ENCODE results near the gene WRAP73. TPM values are rescaled to one million over a fixed set of nuclear protein-coding genes. Genes with fewer than 3 reads are reported as not detected.

Gene WRAP73
- 13.8 TPM for polyA plus RNA-seq (2013, experiment 1 of 2)
- 13.7 TPM for polyA plus RNA-seq (2013, experiment 2 of 2)

- no peak within 1 kb of the TSS for H3K4ac ChIP-seq (ENCODE audit: low read depth, low read length)
- H3K79me2 ChIP-seq (ENCODE audit: control insufficient read depth, insufficient read depth, low read length): no peaks in the 10 kb centered on the region
- H4K5ac ChIP-seq (ENCODE audit: low read length): no peak within 1 kb of the TSS
- no peak within 1 kb of the TSS for H2BK15ac ChIP-seq (replicated peaks; ENCODE audit: low read depth)
- H3K56ac ChIP-seq (ENCODE audit: low read length): peak within 1 kb of the TSS; percentile 92
- H3K23ac ChIP-seq (ENCODE audit: low read length): peak within 1 kb of the TSS; percentile 66
- WGBS (ENCODE audit: extremely low coverage, insufficient coverage, low lambda C conversion rate): no CpG with 5 or more reads among the region's 60 CpGs
- H3K9ac ChIP-seq (ENCODE audit: low read length): peak within 1 kb of the TSS; percentile 81
- no peak within 1 kb of the TSS for H2BK5ac ChIP-seq (ENCODE audit: low read length)
- H2BK120ac ChIP-seq (ENCODE audit: low read depth, low read length): no peak within 1 kb of the TSS
- H3K79me1 ChIP-seq (ENCODE audit: low read length): peaks cover 4% of the 10 kb centered on the region
- H3K18ac ChIP-seq (ENCODE audit: low read length): no peak within 1 kb of the TSS
- peak within 1 kb of the TSS; percentile 66 for H3K4me2 ChIP-seq (ENCODE audit: low read length)
- no peak within 1 kb of the TSS for H3K27ac ChIP-seq (ENCODE audit: low read depth, low read length)
- H2AK5ac ChIP-seq (ENCODE audit: low read length): no peak within 1 kb of the TSS
- H3K4me1 ChIP-seq (ENCODE audit: control insufficient read depth, low read depth, low read length): no peaks in the 10 kb centered on the region
- peak; percentile 96 for DNase-seq
- H4K8ac ChIP-seq (ENCODE audit: low read depth, low read length): no peak within 1 kb of the TSS
- H3K36me3 ChIP-seq (ENCODE audit: control insufficient read depth, insufficient read depth, low read length): no peaks in the 10 kb centered on the region
- H3K4me3 ChIP-seq (ENCODE audit: low read length): peak within 1 kb of the TSS; percentile 86
- H3K27me3 ChIP-seq (ENCODE audit: insufficient read depth, low read length, poor library complexity): peaks cover 41% of the 10 kb centered on the region
Measured at GRCh38 chr1:3649342-3650247, at the start of gene WRAP73. WRAP73 (minus strand) TSS chr1:3650103; CDS start chr1:3649999, 104 bp downstream.

GRCh38 chr1:3699596-3699995 lies 49.7 kb upstream of the WRAP73 start:
- no peak overlapping the region for H3K56ac ChIP-seq (ENCODE audit: low read length)
- DNase-seq: no peak
- no peak overlapping the region for H3K4ac ChIP-seq (ENCODE audit: low read depth, low read length)
- no peaks in the 10 kb centered on the region for H3K79me1 ChIP-seq (ENCODE audit: low read length)
- H3K4me1 ChIP-seq (ENCODE audit: control insufficient read depth, low read depth, low read length): no peaks in the 10 kb centered on the region
- no peak overlapping the region for H2BK5ac ChIP-seq (ENCODE audit: low read length)
- no peak overlapping the region for H2BK120ac ChIP-seq (ENCODE audit: low read depth, low read length)
- no peak overlapping the region for H2AK5ac ChIP-seq (ENCODE audit: low read length)
- no peak overlapping the region for H3K18ac ChIP-seq (ENCODE audit: low read length)
- no CpG with 5 or more reads among the region's 18 CpGs for WGBS (ENCODE audit: extremely low coverage, insufficient coverage, low lambda C conversion rate)
- H3K36me3 ChIP-seq (ENCODE audit: control insufficient read depth, insufficient read depth, low read length): no peaks in the 10 kb centered on the region
- H3K27me3 ChIP-seq (ENCODE audit: insufficient read depth, low read length, poor library complexity): no peaks in the 10 kb centered on the region
- H3K4me2 ChIP-seq (ENCODE audit: low read length): no peak overlapping the region
- no peak overlapping the region for H4K5ac ChIP-seq (ENCODE audit: low read length)
- no peak overlapping the region for H3K27ac ChIP-seq (ENCODE audit: low read depth, low read length)
- no peaks in the 10 kb centered on the region for H3K79me2 ChIP-seq (ENCODE audit: control insufficient read depth, insufficient read depth, low read length)
- no peak overlapping the region for H4K8ac ChIP-seq (ENCODE audit: low read depth, low read length)
- H3K9ac ChIP-seq (ENCODE audit: low read length): no peak overlapping the region
- H2BK15ac ChIP-seq (replicated peaks; ENCODE audit: low read depth): no peak overlapping the region
- no peak overlapping the region for H3K23ac ChIP-seq (ENCODE audit: low read length)
- H3K4me3 ChIP-seq (ENCODE audit: low read length): no peak overlapping the region

GRCh38 chr1:3698660-3699408 lies 48.9 kb upstream of the WRAP73 start:
- Histone ChIP-seq H3K4ac (ENCODE audit: low read depth, low read length) (no peak overlapping the region), H3K79me2 (ENCODE audit: control insufficient read depth, insufficient read depth, low read length) (no peaks in the 10 kb centered on the region), H3K18ac (ENCODE audit: low read length) (no peak overlapping the region), H4K5ac (ENCODE audit: low read length) (no peak overlapping the region), H2AK5ac (ENCODE audit: low read length) (no peak overlapping the region), H3K56ac (ENCODE audit: low read length) (no peak overlapping the region), H2BK120ac (ENCODE audit: low read depth, low read length) (no peak overlapping the region), H3K23ac (ENCODE audit: low read length) (no peak overlapping the region), H2BK5ac (ENCODE audit: low read length) (no peak overlapping the region), H3K36me3 (ENCODE audit: control insufficient read depth, insufficient read depth, low read length) (no peaks in the 10 kb centered on the region), H3K27me3 (ENCODE audit: insufficient read depth, low read length, poor library complexity) (no peaks in the 10 kb centered on the region), H3K4me1 (ENCODE audit: control insufficient read depth, low read depth, low read length) (no peaks in the 10 kb centered on the region), H3K9ac (ENCODE audit: low read length) (no peak overlapping the region), H4K8ac (ENCODE audit: low read depth, low read length) (no peak overlapping the region), H2BK15ac (replicated peaks; ENCODE audit: low read depth) (no peak overlapping the region), H3K79me1 (ENCODE audit: low read length) (no peaks in the 10 kb centered on the region), H3K4me3 (ENCODE audit: low read length) (no peak overlapping the region), H3K4me2 (ENCODE audit: low read length) (no peak overlapping the region), H3K27ac (ENCODE audit: low read depth, low read length) (no peak overlapping the region)
- DNase-seq: no peak
- WGBS (ENCODE audit: extremely low coverage, insufficient coverage, low lambda C conversion rate): no CpG with 5 or more reads among the region's 29 CpGs

GRCh38 chr1:3697810-3698209 lies 47.9 kb upstream of the WRAP73 start:
- no peaks in the 10 kb centered on the region for H3K27me3 ChIP-seq (ENCODE audit: insufficient read depth, low read length, poor library complexity)
- H3K4me2 ChIP-seq (ENCODE audit: low read length): no peak overlapping the region
- H3K56ac ChIP-seq (ENCODE audit: low read length): no peak overlapping the region
- H4K8ac ChIP-seq (ENCODE audit: low read depth, low read length): no peak overlapping the region
- H2AK5ac ChIP-seq (ENCODE audit: low read length): no peak overlapping the region
- H3K4me1 ChIP-seq (ENCODE audit: control insufficient read depth, low read depth, low read length): no peaks in the 10 kb centered on the region
- no peak for DNase-seq
- H3K27ac ChIP-seq (ENCODE audit: low read depth, low read length): no peak overlapping the region
- H2BK5ac ChIP-seq (ENCODE audit: low read length): no peak overlapping the region
- H4K5ac ChIP-seq (ENCODE audit: low read length): no peak overlapping the region
- no peaks in the 10 kb centered on the region for H3K79me1 ChIP-seq (ENCODE audit: low read length)
- no peak overlapping the region for H3K4me3 ChIP-seq (ENCODE audit: low read length)
- H3K23ac ChIP-seq (ENCODE audit: low read length): no peak overlapping the region
- H3K79me2 ChIP-seq (ENCODE audit: control insufficient read depth, insufficient read depth, low read length): no peaks in the 10 kb centered on the region
- no peak overlapping the region for H3K4ac ChIP-seq (ENCODE audit: low read depth, low read length)
- H2BK15ac ChIP-seq (replicated peaks; ENCODE audit: low read depth): no peak overlapping the region
- no CpG with 5 or more reads among the region's 12 CpGs for WGBS (ENCODE audit: extremely low coverage, insufficient coverage, low lambda C conversion rate)
- no peaks in the 10 kb centered on the region for H3K36me3 ChIP-seq (ENCODE audit: control insufficient read depth, insufficient read depth, low read length)
- no peak overlapping the region for H3K9ac ChIP-seq (ENCODE audit: low read length)
- no peak overlapping the region for H2BK120ac ChIP-seq (ENCODE audit: low read depth, low read length)
- no peak overlapping the region for H3K18ac ChIP-seq (ENCODE audit: low read length)

GRCh38 chr1:3697104-3697503 lies 47.2 kb upstream of the WRAP73 start:
- DNase-seq: no peak
- no peak overlapping the region for H2AK5ac ChIP-seq (ENCODE audit: low read length)
- H4K8ac ChIP-seq (ENCODE audit: low read depth, low read length): no peak overlapping the region
- no peak overlapping the region for H3K18ac ChIP-seq (ENCODE audit: low read length)
- no peak overlapping the region for H3K4me3 ChIP-seq (ENCODE audit: low read length)
- H3K79me2 ChIP-seq (ENCODE audit: control insufficient read depth, insufficient read depth, low read length): no peaks in the 10 kb centered on the region
- H2BK15ac ChIP-seq (replicated peaks; ENCODE audit: low read depth): no peak overlapping the region
- no peaks in the 10 kb centered on the region for H3K79me1 ChIP-seq (ENCODE audit: low read length)
- no peak overlapping the region for H3K56ac ChIP-seq (ENCODE audit: low read length)
- H3K4me1 ChIP-seq (ENCODE audit: control insufficient read depth, low read depth, low read length): no peaks in the 10 kb centered on the region
- no peak overlapping the region for H4K5ac ChIP-seq (ENCODE audit: low read length)
- no peak overlapping the region for H3K9ac ChIP-seq (ENCODE audit: low read length)
- H3K27ac ChIP-seq (ENCODE audit: low read depth, low read length): no peak overlapping the region
- H2BK5ac ChIP-seq (ENCODE audit: low read length): no peak overlapping the region
- H3K4me2 ChIP-seq (ENCODE audit: low read length): no peak overlapping the region
- H3K4ac ChIP-seq (ENCODE audit: low read depth, low read length): no peak overlapping the region
- H3K36me3 ChIP-seq (ENCODE audit: control insufficient read depth, insufficient read depth, low read length): no peaks in the 10 kb centered on the region
- no peaks in the 10 kb centered on the region for H3K27me3 ChIP-seq (ENCODE audit: insufficient read depth, low read length, poor library complexity)
- H3K23ac ChIP-seq (ENCODE audit: low read length): no peak overlapping the region
- WGBS (ENCODE audit: extremely low coverage, insufficient coverage, low lambda C conversion rate): no CpG with 5 or more reads among the region's 22 CpGs
- H2BK120ac ChIP-seq (ENCODE audit: low read depth, low read length): no peak overlapping the region

Measured in mesendoderm (in vitro differentiated cells).